K562 (cell line): ENCODE data around the gene SLC32A1. TPM values are rescaled to one million over a fixed set of nuclear protein-coding genes. Genes with fewer than 3 reads are reported as not detected.

Source experiments
- ATAC-seq: fragments of 200-7000 bp; cut with Tn5 transposase; 3 replicates; pipeline ENCODE4 v1.9.1; 2020; ENCODE audit warnings: moderate library complexity
- BruUV-seq: library from RNA; stranded (reverse); fragments of 400-500 nt; replicated peaks from 2 replicates; lab custom pipeline; 2021; lab: Mats Ljungman, UMichigan
- CTCF ChIA-PET: fragments of 300-600 bp; formaldehyde crosslinking; extraction: SDS; loops from one replicate; lab custom pipeline; 2021; ENCODE audit warnings: low intra/inter-chr PET ratio; lab: Yijun Ruan, JAX
- POLR2A ChIA-PET: fragments of 300-600, 350-650 bp; sonication (Branson Sonifier 250); formaldehyde crosslinking; extraction: SDS; loops from one replicate; lab custom pipeline; 2021; ENCODE audit warnings: antibody characterized with exemption, inconsistent platforms; lab: Yijun Ruan, JAX
- DNase-seq, 4 experiments: peaks; one replicate each; pipeline versions ENCODE4 v3.0.0 to v3.0.0-alpha.2; 2011 to 2018; ENCODE audit warnings: low spot score in 3 of 4, mixed read lengths in 3 of 4; ENCODE audit errors: extremely low read depth in 1 of 4
- FAIRE-seq: peaks from 2 replicates; lab custom pipeline; 2011; peaks lifted over from hg19 to GRCh38; lab: Jason Lieb, UNC
- H2AFZ ChIP-seq: 2 replicates; pipeline ENCODE4 v1.6.0; 2011; ENCODE audit warnings: low read depth, low read length, control low read depth, inconsistent platforms
- H3K27ac ChIP-seq: fragments of 200-600 bp; 3 replicates; pipeline ENCODE4 v1.8.0; 2011; ENCODE audit warnings: low read depth, mild to moderate bottlenecking, control low read depth, inconsistent platforms, low read length, moderate library complexity, mixed read lengths; ENCODE audit errors: extremely low read depth
- H3K27me3 ChIP-seq, 2 experiments: fragments of 300-600 bp in 1 of 2; 2 replicates in 1 of 2; 3 replicates in 1 of 2; pipeline versions ENCODE4 v1.6.0 to v1.8.0; 2011; ENCODE audit warnings: inconsistent platforms in 2 of 2, low read length in 2 of 2, mild to moderate bottlenecking in 1 of 2, mixed read lengths in 1 of 2, moderate library complexity in 1 of 2; ENCODE audit not compliant: control insufficient read depth in 2 of 2, insufficient read depth in 2 of 2
- H3K36me3 ChIP-seq: fragments of 300-600 bp; 3 replicates; pipeline ENCODE4 v1.8.0; 2011; ENCODE audit warnings: mild to moderate bottlenecking, low read length, inconsistent platforms; ENCODE audit not compliant: control insufficient read depth, insufficient read depth
- H3K4me1 ChIP-seq, 2 experiments: fragments of 200-600 bp in 1 of 2; replicated peaks in 1 of 2; 2 replicates in 1 of 2; 3 replicates in 1 of 2; pipeline versions ENCODE4 v1.5.1 to v1.8.0; 2011; ENCODE audit warnings: inconsistent platforms in 2 of 2, low read length in 2 of 2, mild to moderate bottlenecking in 1 of 2, mixed read lengths in 1 of 2, moderate library complexity in 1 of 2; ENCODE audit not compliant: control insufficient read depth in 2 of 2, insufficient read depth in 2 of 2
- H3K4me2 ChIP-seq: 2 replicates; pipeline ENCODE4 v1.6.1; 2011; ENCODE audit warnings: low read length, control low read depth, inconsistent platforms, mixed read lengths; ENCODE audit not compliant: insufficient read depth
- H3K4me3 ChIP-seq: fragments of 200-600 bp; sonication (generic), shearing (Covaris generic); 2 replicates; pipeline ENCODE4 v1.5.1; 2016; ENCODE audit warnings: control low read depth, inconsistent platforms
- H3K79me2 ChIP-seq: fragments of 200-600 bp; 3 replicates; pipeline ENCODE4 v1.8.0; 2011; ENCODE audit warnings: low read length, inconsistent platforms; ENCODE audit not compliant: control insufficient read depth, insufficient read depth
- H3K9ac ChIP-seq, 2 experiments: 2 replicates each; pipeline versions ENCODE4 v1.6.0 to v1.6.1; 2011; ENCODE audit warnings: low read depth in 2 of 2, low read length in 2 of 2, control low read depth in 1 of 2, inconsistent platforms in 1 of 2, mild to moderate bottlenecking in 1 of 2, mixed read lengths in 1 of 2; ENCODE audit not compliant: insufficient read depth in 1 of 2
- H3K9me1 ChIP-seq: one replicate; pipeline ENCODE4 v1.6.0; 2011; ENCODE audit warnings: inconsistent platforms, mild to moderate bottlenecking, low read length, moderate library complexity; ENCODE audit not compliant: control insufficient read depth, insufficient read depth
- H3K9me3 ChIP-seq: replicated peaks from 2 replicates; pipeline ENCODE4 v1.5.1; 2011; ENCODE audit warnings: low read depth, low read length, inconsistent platforms; ENCODE audit not compliant: control insufficient read depth, insufficient read depth
- H4K20me1 ChIP-seq: replicated peaks from 2 replicates; pipeline ENCODE4 v1.6.1; 2011; ENCODE audit warnings: low read length, inconsistent platforms, mixed read lengths; ENCODE audit not compliant: control insufficient read depth, insufficient read depth
- ARID3A ChIP-seq: IDR thresholded peaks from 2 replicates; pipeline ENCODE4 v1.6.1; 2012; ENCODE audit warnings: low read depth, low read length, improper control_type of control experiment, borderline replicate concordance
- E2F8 ChIP-seq: fragments of 450-650 bp; IDR thresholded peaks from 2 replicates; pipeline ENCODE4 v1.7.1; 2018; ENCODE audit warnings: mild to moderate bottlenecking, low read depth; ENCODE audit not compliant: partially characterized antibody
- ESRRB ChIP-seq: fragments of 250-450 bp; sonication (Bioruptor Pico); IDR thresholded peaks from 2 replicates; pipeline ENCODE4 v1.5.0; 2020; ENCODE audit warnings: mild to moderate bottlenecking, moderate library complexity, borderline replicate concordance
- GATAD2B ChIP-seq: fragments of 450-650 bp; IDR thresholded peaks from 2 replicates; pipeline ENCODE4 v1.6.1; 2017; ENCODE audit warnings: mild to moderate bottlenecking, borderline replicate concordance
- PYGO2 ChIP-seq: fragments of 450-650 bp; IDR thresholded peaks from 2 replicates; pipeline ENCODE4 v1.6.1; 2016; ENCODE audit warnings: mild to moderate bottlenecking, missing genetic modification characterization, moderate library complexity, missing compliant biosample characterization
- RBM15 ChIP-seq: fragments of 200-400 bp; formaldehyde crosslinking; IDR thresholded peaks from 2 replicates; pipeline ENCODE4 v1.6.1; 2018; ENCODE audit warnings: mild to moderate bottlenecking, low read length, moderate library complexity; ENCODE audit not compliant: insufficient read depth
- ZBED1 ChIP-seq: IDR thresholded peaks from 2 replicates; pipeline ENCODE4 v1.6.1; 2014
- ZNF212 ChIP-seq: fragments of 450-650 bp; formaldehyde crosslinking; IDR thresholded peaks from 2 replicates; pipeline ENCODE4 v1.4.0; 2020; ENCODE audit warnings: mild to moderate bottlenecking
- WGBS: fragments of 100-300 bp; shearing (Covaris generic); methylation state at CpG from one replicate; pipeline ENCODE4 v1.1.6; 2016; ENCODE audit warnings: low coverage, mixed read lengths; ENCODE audit not compliant: insufficient coverage; ENCODE audit errors: missing lambda C conversion rate; 5-methylcytosine and 5-hydroxymethylcytosine counted together
- in situ Hi-C: fragments of 300-500 bp; cut with MboI; formaldehyde crosslinking; loops from 4 replicates; pipeline ENCODE4 v1.15.0; 2018; ENCODE audit warnings: inconsistent platforms, mixed read lengths
- intact Hi-C: fragments of 100-400 bp; cut with micrococcal nuclease; formaldehyde crosslinking; loops from 2 replicates; pipeline ENCODE4 v1.14.2; 2022
- polyA plus RNA-seq, 8 experiments: library from polyadenylated mRNA; depleted of rRNA in 4 of 8; stranded (reverse) in 5 of 8; unstranded in 3 of 8; fragments of >200 nt; fragmentation: Nextera tagmentation in 2 of 8; fragmentation: Illumina TruSeq in 1 of 8; extraction: Ambion mirVana in 2 of 8; extraction: Trizol in 1 of 8; gene quantifications; 2 replicates each; pipeline versions ENCODE4 v1.2.1 to v1.2.3, GENCODE V29; 2011 to 2014; ENCODE audit warnings: inconsistent platforms in 1 of 8, missing spikeins in 1 of 8
- total RNA-seq, 7 experiments: library from RNA; depleted of rRNA in 6 of 7; stranded (reverse); fragments of >200 nt in 6 of 7; fragmentation: Illumina TruSeq in 2 of 7; extraction: Trizol in 2 of 7; gene quantifications; 2 replicates each; pipeline versions ENCODE4 v1.2.1 to v1.2.3, GENCODE V29; 2011 to 2021; ENCODE audit warnings: low replicate concordance in 1 of 7

SLC32A1 gene
- total and polyA plus RNA-seq, 9 of the 15 experiments (the other 6 are each of a cell fraction or from before 2014, with no cell fraction given): not detected

GRCh38 chr20:38759106-38759505 is 34.8 kb downstream of the SLC32A1 start:
- DNase-seq (no peak), FAIRE-seq (no peak), ATAC-seq (no peak)
- 0 out of 2 replicates have a peak, but pooled peaks cover 2% of the 10 kb centered on the region for H4K20me1 ChIP-seq
- ChIA-PET CTCF (no interaction called here), POLR2A (interaction anchor here (0.9 to 1.3 kb wide), 2 partner anchors 8 to 110 kb away, joined by 4 to 5 read pairs; no protein-coding TSS in a partner anchor)
- H3K4me1 ChIP-seq: peaks cover 0 to 8% of the 10 kb centered on the region in 2 experiments; a peak in 2 of 5 replicates
- no peaks in the 10 kb centered on the region for H3K79me2 ChIP-seq
- no peak overlapping the region for H2AFZ ChIP-seq
- no peak overlapping the region for H3K4me3 ChIP-seq
- no peaks in the 10 kb centered on the region for H3K9me3 ChIP-seq
- H3K27me3 ChIP-seq: no peaks in the 10 kb centered on the region
- no peak overlapping the region for H3K9ac ChIP-seq
- WGBS: 91% methylated on average over 7 of the region's 7 CpGs
- in situ Hi-C loops: no loop called here
- intact Hi-C loops: loop anchor here (10.0 kb wide), 1 partner anchor 286 kb away; no protein-coding TSS in a partner anchor
- peaks cover 87% of the 10 kb centered on the region for H3K36me3 ChIP-seq
- no peak overlapping the region for H3K27ac ChIP-seq
- H3K9me1 ChIP-seq: no peaks in the 10 kb centered on the region
- TF ChIP-seq ZBED1 (no peak), PYGO2 (no peak), ARID3A (no peak), E2F8 (no peak), RBM15 (no peak), ZNF212 (CRISPR knock-in tag) (no peak), GATAD2B (no peak), ESRRB (CRISPR knock-in tag) (no peak)
- H3K4me2 ChIP-seq: no peak overlapping the region
- no TSS peak for BruUV-seq
